GM23248 (cell line): Measurements from ENCODE around the gene DCHS2.

Experiments
- EZH2 ChIP-seq: fragments of 200-600 bp; sonication (generic); IDR thresholded peaks from 2 replicates; pipeline ENCODE4 v1.6.1; 2018; ENCODE audit warnings: antibody characterized with exemption, mild to moderate bottlenecking; ENCODE audit not compliant: insufficient read depth, poor library complexity, severe bottlenecking
- EZH2phosphoT487 ChIP-seq: fragments of 200-600 bp; sonication (generic); IDR thresholded peaks from 2 replicates; pipeline ENCODE4 v1.6.1; 2018; ENCODE audit warnings: antibody characterized with exemption, moderate library complexity, mild to moderate bottlenecking, low read depth; ENCODE audit not compliant: insufficient read depth

DNA sequence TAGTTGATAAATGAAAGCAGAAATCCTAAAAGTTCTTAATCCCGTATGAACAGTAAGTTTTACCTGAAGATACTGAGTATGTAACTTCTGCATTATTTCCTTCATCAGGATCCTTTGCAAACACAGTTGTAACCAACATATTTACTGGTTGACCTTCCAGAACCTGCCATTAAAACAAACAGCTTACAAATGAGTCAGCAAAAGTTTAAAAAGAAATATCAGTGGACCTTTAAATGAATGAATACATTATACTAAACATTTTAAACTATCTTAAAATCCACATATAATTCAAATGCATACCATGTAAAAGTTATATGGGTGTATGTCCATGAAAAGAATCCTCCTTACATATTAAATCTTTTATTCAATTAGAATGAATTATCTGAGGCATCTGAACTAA is 163.6 kb downstream of the DCHS2 start:
- TF ChIP-seq EZH2: no peak
- no peak for TF ChIP-seq EZH2phosphoT487
